ENCODE measurements around the gene PDXK. TPM values are rescaled to one million over a fixed set of nuclear protein-coding genes. Genes with fewer than 3 reads are reported as not detected.

Gene PDXK
- total RNA-seq, 4 donors from 2014 or later, result 42.9 to 114 (median 82.0) TPM

- Histone ChIP-seq H3K27me3 (no peaks in the 10 kb centered on the region), H3K36me3 (peaks cover 45 to 89% (median 49%) of the 10 kb centered on the region in 3 donors), H3K4me1 (peaks cover 7 to 36% (median 23%) of the 10 kb centered on the region in 3 donors), H3K27ac (no peak overlapping the region), H3K9me3 (no peaks in the 10 kb centered on the region), H3K4me3 (no peak overlapping the region)
- WGBS, 2 donors, result 70 to 85% methylated on average over 3 to 6 of the region's 26 CpGs
- no peak for TF ChIP-seq CTCF (IDR thresholded peaks at IDR 0.05)
- no peak for TF ChIP-seq POLR2A (IDR thresholded peaks at IDR 0.05)
- intact Hi-C loops (cut with DNase I), result no loop called here
- DNase-seq, result no peak
These were observed 36.2 kb downstream of the PDXK start for GRCh38 chr21:43754948-43755781.

GRCh38 chr21:43755820-43756594 is 37.1 kb downstream of the PDXK start:
- Histone ChIP-seq H3K27me3 (no peaks in the 10 kb centered on the region), H3K9me3 (no peaks in the 10 kb centered on the region), H3K27ac (no peak overlapping the region), H3K4me3 (no peak overlapping the region), H3K4me1 (peaks cover 7 to 36% (median 23%) of the 10 kb centered on the region in 3 donors), H3K36me3 (peaks cover 45 to 89% (median 48%) of the 10 kb centered on the region in 3 donors)
- WGBS, 2 donors, result 93 to 97% methylated on average over 18 to 21 of the region's 37 CpGs
- TF ChIP-seq CTCF (IDR thresholded peaks at IDR 0.05) (no peak), POLR2A (IDR thresholded peaks at IDR 0.05) (no peak)
- intact Hi-C loops (cut with DNase I), result no loop called here
- no peak for DNase-seq

GRCh38 chr21:43757601-43758000 is 38.7 kb downstream of the PDXK start:
- Histone ChIP-seq H3K4me3 (peak overlapping the region in 1 of 4 donors; percentile 25), H3K27me3 (no peaks in the 10 kb centered on the region), H3K4me1 (peaks cover 11 to 44% (median 28%) of the 10 kb centered on the region in 3 donors), H3K36me3 (peaks cover 39 to 88% (median 41%) of the 10 kb centered on the region in 3 donors), H3K9me3 (no peaks in the 10 kb centered on the region), H3K27ac (peak overlapping the region; percentile 77 to 86 (median 82))
- 11 to 29% methylated on average over 1 to 5 of the region's 16 CpGs for WGBS, 2 donors
- intact Hi-C loops (cut with DNase I), result no loop called here
- peak in 1 of 6 experiments; percentile 6 for TF ChIP-seq CTCF (IDR thresholded peaks at IDR 0.05)
- TF ChIP-seq POLR2A (IDR thresholded peaks at IDR 0.05), result no peak
- no peak for DNase-seq

- intact Hi-C loops (cut with DNase I), result no loop called here
- DNase-seq, result no peak
- Histone ChIP-seq H3K27me3 (no peaks in the 10 kb centered on the region), H3K4me3 (peak overlapping the region in 3 of 4 donors; percentile 15 to 42 (median 25)), H3K36me3 (peaks cover 34 to 82% (median 36%) of the 10 kb centered on the region in 3 donors), H3K4me1 (peaks cover 11 to 50% (median 33%) of the 10 kb centered on the region in 3 donors), H3K27ac (peak overlapping the region; percentile 77 to 86 (median 82)), H3K9me3 (no peaks in the 10 kb centered on the region)
- no peak for TF ChIP-seq CTCF (IDR thresholded peaks at IDR 0.05)
- no peak for TF ChIP-seq POLR2A (IDR thresholded peaks at IDR 0.05)
- 16 to 21% methylated on average over 13 to 16 of the region's 18 CpGs for WGBS, 2 donors
These were observed 39.2 kb downstream of the PDXK start for GRCh38 chr21:43758111-43758641.
